GM19395 (cell line): ENCODE results near the gene FAIM2.

ENCODE experiments used
- ATAC-seq: cut with Tn5 transposase; IDR thresholded peaks from one replicate; pipeline ENCODE4 v1.9.1; 2021; ENCODE audit warnings: mild to moderate bottlenecking, moderate library complexity; ENCODE audit not compliant: unreplicated experiment

FAIM2 gene

DNA sequence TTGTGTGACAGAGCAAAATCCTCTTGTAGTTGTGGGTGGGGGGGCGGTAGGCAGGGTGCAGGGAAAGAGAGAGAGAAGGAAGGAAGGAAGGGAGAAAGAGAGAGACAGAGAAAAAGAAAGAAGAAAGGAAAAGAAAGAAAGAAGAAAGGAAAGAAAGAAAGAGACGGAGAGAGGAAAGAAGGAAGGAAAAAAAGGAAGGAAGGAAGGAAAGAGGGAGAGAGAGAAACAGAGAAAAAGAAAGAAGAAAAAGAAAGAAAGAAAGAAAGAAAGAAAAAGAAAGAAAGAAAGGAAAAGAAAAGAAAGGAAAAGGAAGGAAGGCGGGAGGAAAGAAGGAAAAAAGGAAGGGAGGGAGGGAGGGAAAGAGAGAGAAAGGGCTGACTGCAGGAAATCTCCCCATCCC is 17.6 kb upstream of the FAIM2 start:
- ATAC-seq = no peak

DNA sequence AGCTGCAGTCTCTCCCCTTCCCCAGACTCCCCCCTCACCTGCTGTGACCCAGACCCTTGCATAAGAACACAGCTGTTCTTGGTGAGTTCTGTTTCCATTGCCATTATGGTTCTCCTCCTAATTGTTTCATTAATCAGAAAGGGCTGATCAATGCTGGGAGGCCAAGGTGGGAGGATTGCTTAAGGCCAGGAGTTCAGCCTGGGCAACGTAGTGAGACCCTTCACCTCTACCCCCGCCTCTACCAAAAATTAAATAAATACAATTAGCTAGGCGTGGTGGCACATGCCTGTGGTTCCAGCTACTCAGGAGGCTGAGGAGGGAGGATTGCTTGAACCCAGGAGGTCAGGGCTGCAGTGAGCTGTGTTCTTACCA is 17.2 kb upstream of the FAIM2 start:
- ATAC-seq = no peak

DNA sequence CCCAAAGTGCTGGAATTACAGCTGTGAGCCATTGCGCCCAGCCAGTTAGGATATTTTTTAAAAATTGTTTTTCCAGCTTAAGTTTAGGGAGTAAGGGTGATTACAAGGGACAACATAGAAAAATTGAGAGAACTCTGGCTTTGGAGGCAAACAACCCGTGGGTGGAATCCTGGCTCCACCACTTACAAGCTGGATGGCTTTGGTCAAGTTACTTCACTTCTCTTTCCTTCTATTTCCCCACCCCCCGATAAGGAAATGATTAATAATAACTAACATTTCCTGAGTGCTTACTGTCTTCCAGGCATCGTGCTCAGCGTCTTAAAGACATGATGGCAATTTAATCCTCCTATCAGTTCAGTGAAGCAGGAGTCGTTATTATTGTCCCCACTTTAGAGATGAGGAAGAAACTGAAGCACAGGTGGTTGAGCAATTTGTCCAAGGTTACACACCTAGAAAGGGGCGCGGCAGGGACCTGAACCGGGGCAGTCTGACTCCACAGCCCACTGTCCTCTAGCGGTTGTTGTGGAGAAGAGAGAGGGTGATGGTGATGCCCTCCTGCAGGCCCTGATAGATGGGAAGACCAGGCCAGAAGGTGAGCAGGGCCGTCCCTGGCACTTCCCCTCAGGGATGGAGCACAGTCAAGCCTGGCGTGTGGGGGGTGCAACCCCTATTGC is 16.7 kb upstream of the FAIM2 start:
- ATAC-seq = no peak

DNA sequence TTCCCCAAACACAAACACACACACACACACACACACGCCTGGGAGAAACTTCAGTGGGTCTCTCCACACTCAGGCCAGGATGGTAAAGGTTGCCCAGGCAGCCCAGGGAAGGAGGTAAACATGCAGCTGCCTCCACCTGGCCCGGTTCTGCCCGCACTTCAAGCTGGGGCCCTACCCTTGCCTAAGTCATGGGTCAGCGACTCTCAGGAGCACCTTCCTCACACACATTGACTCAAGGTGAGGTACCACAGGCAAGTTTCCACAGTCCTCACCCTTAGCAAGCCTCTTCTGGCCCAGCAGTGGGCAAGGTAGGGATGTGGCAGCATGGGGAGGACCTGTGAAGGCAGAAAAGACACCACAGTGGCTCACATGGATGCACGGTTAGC is 14.1 kb upstream of the FAIM2 start:
- no peak for ATAC-seq

DNA sequence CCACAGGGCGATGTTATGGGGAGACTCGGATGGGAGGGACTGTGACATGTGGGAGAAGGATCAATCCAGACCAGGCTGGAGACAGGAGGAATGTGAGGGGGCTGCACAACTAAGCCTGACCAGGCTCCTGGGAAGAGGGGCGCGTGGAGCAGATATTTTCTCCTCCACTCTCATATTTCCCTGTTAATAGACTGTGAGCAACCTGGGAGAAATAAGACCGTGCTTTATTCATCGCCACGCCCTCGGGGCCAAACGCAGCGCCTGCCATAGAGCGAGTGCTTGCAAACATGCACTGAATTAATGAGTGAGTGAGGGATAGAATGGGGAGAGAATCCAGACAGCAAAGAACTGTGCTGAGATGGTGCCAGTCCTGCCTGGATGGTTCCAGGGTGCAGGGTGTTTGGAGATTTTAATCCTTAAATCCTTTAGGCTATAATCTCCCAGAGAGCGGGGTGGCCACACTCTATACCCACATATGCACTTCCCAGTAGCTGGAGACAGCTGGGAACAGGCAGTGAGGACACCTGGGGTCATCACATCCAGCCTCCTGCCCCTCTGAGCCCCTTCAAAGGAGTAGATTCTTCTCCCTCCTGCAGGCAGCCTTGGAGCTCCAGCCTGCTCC is 13.6 kb upstream of the FAIM2 start:
- no peak for ATAC-seq

- ATAC-seq = no peak
These were observed 12.6 kb upstream of the FAIM2 start for GRCh38 chr12:49916129-49916919.

DNA sequence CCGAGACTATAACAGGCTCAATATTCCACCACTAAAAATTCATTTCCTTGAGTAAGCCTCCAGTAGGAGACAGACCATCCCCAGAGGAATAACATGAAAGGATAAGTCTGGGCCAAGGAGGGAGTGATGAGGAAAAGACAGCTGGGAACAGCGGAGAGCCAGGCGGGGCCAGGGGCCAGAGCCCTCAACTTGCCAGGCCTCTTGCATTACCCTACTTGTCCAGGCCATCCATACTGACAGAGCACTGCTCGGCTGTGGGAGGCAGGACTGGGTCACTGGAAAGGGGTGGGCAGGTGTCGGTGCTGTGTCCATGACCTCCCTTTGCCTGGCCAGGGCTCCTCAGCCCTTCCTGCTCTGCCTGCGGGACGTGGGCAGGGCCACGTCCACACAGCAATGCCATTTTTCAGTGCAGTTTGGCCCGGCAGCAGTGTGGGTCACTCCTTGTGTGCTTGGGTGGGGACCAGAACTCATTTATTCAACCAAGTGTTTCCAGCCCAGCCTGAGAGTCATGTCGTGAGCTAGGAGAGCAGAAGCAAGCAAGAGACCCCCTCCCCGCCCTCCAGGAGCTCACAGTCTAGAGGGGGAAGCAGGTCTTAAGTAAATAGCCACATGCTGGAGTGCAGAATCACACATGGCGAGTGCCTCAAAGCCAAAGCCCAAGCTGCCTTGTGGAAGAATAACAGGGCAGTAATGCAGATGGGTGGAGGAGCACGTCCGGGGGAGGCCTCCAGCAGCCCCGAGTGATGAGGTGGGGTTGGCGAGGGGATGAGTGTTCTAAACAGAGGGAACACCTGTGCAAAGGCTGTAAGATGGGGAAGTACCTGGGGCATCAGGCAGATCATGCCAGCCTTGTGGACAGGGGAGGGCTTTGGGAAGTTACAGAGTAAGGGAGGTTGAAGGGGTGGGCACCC is 8.9 kb upstream of the FAIM2 start:
- no peak for ATAC-seq

DNA sequence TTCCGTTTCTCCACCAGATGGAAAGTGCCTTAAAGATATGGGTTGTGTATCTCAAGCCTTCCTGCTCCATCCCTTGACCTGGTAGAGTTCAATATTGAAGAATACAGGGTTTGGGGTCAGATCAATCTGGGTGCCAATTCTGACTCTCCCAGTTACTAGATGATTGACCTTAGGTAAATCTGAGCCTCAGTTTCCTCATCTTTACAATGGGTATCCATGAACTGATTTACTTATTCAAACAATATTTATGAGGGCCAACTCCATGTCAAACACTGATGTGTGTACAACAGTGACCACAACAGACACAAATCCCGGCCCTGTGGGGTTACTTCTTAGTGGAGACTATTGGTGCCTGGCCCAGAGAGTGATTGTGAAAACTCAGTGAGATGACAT is 7.5 kb upstream of the FAIM2 start:
- no peak for ATAC-seq

DNA sequence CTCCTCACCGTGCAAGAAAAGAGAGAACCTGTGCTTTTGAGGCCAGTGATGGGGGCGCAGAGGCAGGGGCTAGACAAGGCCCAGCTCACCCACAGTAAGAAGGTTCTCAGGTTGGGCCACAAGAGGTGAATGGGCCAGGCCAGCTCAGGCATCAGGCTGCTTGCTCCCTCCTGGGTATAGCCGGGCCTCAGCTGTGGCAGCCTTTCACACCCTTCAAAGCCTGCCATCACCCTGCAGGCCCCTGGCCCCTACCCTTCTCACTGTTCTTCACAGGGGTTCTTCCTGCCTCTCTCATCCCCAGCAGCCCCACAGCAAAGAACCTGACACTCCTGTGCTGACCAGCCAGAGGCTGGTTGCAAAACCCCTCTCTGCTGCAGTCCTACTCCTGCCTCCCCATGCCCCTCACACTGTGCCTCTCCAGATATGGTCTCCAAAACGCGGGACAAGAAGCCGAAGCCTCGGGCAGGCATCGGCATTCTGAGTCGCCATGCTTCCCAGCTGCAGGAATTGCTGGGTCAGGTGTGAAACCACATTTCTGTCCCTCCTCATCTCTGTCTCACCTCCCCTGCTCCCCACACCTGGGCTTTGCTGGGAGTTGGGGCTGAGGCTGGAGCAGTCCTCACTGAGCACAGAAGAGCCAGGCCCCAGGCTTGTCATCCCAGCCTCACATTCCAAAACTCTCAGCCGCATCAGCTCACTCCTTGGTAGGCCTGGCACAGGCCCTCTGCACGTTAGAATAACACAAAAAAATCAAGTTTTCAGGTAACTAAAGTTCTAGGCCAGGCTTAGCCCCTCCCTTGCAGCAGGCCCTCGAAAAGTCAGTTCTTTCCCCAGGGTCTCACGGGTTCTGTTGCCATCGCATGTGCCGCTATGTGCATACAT is 6.9 kb upstream of the FAIM2 start:
- no peak for ATAC-seq

GRCh38 chr12:49909826-49910225 is 6.1 kb upstream of the FAIM2 start:
- no peak for ATAC-seq

DNA sequence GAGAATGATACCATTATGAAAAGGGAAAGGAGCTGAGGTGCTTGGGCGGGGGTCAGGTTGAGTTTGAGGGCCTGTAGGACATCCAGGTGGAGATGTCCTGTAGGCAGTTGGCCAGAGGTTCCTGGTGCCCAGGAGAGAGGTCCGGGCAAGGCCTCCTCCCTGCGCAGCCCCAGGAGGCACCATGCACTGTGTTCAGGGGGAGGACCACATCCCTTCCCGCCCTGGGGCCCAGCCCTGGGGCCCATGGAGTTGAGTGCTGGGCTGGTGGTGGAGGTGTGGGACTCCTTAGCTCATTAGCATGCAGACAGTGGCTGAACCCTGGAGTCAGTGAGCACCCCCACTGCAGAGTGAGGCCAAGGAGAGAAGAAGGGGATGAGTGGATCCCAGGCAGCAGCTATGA is 5.7 kb upstream of the FAIM2 start:
- no peak for ATAC-seq

- no peak for ATAC-seq
These were observed 3.7 kb upstream of the FAIM2 start for GRCh38 chr12:49907352-49907751.

- ATAC-seq = no peak
These were observed 2.1 kb upstream of the FAIM2 start for GRCh38 chr12:49905718-49906314.

GRCh38 chr12:49904601-49905000 is 901 bp upstream of the FAIM2 start:
- no peak for ATAC-seq

GRCh38 chr12:49903351-49903699 is 375 bp downstream of the FAIM2 start:
- no peak for ATAC-seq

GRCh38 chr12:49902399-49903350 is 1.0 kb downstream of the FAIM2 start:
- ATAC-seq = no peak

- no peak for ATAC-seq
These were observed 1.7 kb downstream of the FAIM2 start for GRCh38 chr12:49901986-49902385.

DNA sequence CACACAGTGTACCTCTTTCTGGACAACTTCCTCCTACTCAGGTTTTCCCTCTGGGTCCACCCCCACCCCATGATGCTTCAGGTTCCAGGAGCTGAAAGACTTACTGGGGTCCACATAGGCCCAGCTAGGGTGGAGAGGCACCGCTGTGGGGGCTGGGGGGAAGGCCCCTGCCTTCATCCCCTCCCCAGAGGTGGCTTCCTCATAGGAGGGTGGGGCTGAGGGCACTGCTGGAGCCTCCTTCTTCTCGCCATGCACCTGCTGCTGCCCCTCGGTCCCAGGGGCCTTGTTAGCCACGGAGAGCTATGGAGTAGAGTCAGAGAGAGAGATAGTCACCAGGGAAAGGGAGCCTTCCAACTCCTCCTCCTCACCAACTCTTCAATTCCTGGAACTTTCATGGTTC is 2.7 kb downstream of the FAIM2 start:
- ATAC-seq = no peak

- no peak for ATAC-seq
These were observed 3.3 kb downstream of the FAIM2 start for GRCh38 chr12:49900371-49900770.
